NCI-H2029 (cell line): ENCODE measurements around the gene GSE1.

Experiments used
- DNase-seq: peaks from one replicate; lab custom pipeline; 2025; lab: John Stamatoyannopoulos, UW

The GSE1 gene

DNA sequence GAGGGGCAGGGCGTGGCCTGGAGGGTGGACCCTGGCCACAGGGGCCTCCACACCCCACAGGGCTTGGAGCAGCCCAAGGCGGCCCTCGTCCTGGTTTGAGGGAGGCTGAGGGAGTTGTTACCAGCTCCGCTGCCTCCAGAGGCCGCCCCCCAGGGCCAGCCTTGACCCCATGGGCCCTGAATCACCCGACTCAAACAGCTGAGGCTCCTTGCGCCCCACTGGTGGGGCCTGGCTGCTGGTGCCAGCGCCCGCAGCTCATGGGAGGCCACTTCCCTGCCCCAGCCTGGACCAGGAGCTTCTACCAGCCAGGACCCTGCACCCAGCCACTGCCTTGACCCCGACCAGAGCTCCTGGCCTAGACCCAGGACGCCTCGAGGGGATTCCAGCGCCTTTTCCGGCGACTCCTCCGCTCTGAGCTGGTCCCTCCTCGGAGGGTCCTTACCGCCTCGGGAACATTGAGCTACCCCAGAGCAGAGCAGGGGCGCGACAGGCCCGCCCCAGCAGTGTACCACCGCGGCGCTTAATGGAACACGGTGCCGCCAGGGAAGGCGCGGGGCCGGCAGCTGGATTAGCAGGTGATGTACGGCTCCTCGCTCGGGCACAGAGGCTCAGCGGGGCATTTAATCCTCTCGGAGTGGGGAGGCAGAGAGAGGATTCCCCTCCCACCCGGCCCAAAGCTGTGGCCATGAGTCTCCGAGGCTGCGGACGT is 37.2 kb downstream of the GSE1 start:
- DNase-seq, result no peak

DNA sequence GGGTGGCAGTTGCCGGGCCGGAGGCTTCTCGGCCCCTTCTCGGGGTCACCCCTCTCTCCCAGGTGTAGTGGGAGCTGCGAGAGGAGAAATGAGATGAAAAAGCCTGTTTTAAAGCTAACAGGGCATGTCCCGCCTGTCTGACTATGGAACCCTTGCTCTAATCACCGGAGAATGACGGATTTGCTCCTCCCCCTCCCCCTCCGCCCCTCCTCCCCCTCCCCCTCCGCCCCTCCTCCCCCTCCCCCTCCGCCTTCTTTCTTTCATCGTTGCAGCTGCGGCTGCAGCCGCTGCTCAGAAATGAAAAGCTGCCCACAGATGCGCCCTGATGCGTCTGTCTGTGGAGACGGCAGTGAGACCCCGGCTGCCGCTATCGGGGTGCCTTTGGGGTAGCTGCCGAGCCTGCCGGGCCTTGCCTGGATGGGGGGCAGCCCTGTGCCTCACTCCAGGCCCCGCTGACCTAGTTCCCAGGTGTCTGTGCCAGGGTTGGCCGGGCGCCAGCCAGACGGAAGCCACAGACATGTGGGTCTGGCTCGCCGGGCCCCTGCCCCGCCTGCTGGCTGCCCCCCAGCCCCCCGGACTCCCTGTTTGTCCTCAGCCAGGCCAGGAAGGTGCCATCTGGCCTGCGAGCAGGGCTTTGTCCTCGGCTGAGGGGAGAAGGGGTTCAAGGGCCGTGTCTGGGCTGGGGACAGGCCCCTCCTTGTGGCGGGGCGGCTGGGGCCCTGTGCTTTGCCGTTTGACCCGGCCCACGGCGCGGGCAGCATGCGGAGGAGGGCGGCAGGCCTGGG is 37.9 kb downstream of the GSE1 start:
- peak; percentile 24 for DNase-seq

DNA sequence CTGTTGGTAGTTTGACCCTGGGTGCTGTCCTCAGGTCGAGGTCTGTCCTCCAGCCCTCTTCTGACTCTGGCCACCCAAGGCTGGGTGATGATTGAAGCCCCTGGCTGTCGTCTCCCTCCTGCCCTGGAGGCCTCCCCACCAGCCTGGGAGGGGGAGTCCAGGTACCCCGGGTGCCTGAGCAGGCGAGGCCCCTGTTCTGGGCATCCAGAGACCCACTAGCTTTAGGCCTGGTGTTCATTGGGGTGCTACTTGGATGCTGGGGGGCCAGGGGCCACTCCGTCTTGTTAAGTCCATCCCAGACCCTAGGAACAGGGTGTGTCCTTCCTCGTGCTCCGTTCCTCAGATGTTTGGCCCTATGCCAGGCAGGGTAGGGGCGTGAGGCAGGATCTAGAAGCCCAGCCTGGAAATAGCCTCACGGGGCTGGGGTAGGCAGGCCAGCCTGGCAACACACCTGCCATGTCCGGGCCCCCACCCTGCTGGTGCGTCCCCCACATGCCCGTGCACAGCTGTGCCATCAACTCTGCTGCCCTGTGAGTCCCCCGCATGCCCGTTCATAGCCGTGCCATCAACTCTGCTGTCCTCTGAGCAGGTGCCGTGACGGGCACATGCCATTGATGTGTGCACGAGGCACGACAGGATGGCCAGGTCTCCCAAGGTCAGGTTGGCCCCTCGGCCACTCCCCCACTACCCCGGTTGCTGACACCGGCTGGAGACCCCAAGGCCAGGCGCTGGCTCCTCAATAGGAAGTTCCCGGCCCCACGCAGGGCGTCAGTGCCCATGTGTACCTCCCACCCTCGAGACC is 38.7 kb downstream of the GSE1 start:
- no peak for DNase-seq

DNA sequence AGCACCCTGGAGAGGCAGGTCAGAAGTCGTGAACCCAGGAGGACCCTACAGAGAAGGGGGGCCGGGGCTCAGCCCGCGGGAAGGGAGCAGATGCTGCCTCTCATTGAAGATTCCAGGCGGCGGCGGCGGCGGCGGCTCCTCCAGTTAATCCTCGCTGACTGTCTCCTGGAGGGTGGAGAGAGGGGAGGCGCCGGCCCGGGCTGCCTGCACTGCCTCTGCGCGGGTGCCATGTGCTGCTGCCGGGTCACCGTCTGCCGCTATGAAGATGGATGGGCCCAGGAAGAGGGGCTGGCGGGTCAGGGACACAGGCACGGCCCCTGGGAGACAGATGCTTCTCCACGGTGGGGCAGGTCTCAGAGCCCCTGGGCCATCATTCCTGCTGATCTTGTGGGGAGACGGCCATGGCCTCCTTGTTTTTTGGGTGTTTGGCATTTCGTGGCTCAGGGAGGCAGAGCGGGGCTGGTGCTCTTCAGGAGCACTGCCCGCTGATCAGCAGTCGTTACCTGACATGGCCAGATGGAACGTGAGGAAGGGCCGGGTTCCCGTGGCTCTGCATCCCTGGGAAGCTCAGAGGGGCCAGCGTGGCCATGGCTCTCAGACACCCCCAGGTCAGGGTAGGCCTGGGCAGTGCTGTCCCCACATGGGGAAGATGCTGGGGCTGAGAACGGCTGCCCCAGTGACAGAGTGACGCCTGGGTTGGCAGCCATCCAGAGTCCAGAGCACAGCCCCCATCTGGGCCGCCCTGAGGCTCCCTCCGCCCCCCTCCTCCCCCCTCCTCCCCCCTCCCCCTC is 39.5 kb downstream of the GSE1 start:
- no peak for DNase-seq

DNA sequence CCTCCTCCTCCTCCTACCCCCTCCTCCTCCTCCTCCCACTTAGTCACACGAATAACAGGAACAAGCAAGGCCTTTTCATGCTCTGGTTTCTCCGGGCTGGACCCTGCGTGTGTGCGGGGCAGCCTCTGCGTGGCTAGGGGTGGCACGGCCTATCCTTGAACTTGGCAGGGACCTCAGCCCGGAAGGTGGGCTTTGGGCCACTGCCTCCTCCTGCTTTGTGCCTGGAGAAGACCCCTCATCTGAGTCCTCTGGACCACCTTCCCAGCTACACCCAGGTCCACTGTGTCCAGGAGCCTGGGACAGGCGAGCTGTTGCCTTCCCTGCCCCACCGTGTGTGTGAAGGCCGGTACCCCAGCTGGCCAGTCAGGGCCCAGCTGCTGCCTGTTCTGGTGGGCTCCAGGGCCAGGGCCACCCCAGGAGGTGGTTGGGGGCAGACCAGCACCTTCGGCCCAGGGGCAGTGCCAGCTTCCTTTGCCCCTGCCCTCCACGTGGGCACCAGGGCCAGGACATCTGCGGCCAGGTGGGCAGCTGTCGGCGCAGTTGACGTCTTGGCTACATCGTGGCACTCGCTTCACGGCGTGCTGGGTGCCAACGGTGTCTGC is 40.3 kb downstream of the GSE1 start:
- DNase-seq, result no peak

DNA sequence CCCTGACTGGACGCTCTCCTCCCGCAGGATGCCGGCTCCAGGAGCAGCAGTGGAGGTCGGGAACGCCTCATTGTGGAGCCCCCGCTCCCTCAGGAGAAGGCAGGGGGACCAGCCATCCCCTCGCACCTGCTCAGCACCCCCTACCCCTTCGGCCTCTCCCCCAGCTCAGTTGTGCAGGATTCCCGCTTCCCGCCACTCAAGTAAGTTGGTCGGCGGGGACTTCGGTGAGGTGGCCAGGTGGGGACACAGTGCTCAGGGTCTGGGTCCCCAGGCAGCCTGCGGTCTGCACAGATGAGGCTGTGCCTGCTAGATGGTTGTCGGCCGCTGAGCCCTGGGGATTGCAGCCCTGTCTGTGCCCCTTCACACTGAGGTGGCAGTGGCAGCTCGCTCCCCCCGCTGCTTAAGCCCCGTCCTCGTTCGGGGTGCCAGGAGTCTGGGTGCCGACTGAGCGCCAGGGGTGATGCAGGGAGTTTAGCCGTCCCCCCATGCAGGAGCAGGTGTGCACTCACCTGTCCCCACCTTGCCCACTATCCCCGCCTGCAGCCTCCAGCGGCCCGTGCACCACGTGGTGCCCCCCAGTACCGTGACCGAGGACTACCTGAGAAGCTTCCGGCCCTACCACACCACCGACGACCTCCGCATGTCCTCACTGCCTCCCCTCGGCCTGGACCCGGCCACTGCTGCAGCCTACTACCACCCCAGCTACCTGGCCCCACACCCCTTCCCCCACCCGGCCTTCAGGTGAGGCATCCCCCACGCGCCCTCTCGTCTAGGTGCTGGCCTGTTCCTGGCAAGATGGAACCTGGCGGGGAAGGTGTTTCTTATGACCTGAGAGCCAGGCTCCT is 41.4 kb downstream of the GSE1 start:
- no peak for DNase-seq

DNA sequence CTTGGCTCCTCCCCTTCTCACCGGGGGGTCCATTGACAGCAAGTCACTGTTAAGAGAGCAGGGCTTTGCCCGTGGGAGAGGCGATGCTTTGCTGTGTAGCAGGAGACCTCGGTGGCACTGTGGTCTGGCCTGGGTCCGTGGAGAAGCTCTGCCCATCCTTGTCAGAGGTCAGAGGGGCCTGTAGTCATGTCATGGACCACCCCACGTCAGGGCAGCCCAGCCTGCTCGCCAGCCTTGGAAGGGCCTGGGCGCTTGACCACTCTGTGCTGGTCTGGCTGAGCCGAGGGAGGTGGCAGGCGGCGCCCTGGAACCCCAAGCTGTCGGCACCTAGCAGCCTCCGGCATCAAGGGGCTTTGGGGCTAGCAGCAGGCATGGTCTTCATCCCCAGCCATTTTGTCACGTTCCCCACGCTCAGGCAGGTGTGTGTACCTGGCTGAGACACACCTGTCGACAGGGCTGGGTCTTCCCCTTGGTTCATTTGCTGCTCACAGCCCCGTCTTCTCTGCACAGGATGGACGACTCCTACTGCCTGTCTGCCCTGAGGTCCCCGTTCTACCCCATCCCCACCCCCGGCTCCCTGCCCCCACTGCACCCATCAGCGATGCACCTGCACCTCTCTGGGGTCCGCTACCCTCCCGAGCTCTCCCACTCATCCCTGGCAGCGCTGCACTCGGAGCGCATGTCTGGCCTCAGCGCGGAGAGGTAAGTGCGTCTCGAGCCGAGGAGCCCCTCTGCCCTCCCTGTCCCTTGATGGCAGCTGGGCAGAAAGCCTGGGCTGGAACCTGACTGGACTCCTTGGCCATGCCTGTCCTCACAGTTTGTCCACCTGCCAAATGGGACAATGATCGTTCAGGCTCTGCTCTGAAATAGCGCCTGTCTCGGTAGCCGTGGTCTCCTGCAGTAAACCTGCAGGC is 42.4 kb downstream of the GSE1 start:
- no peak for DNase-seq

DNA sequence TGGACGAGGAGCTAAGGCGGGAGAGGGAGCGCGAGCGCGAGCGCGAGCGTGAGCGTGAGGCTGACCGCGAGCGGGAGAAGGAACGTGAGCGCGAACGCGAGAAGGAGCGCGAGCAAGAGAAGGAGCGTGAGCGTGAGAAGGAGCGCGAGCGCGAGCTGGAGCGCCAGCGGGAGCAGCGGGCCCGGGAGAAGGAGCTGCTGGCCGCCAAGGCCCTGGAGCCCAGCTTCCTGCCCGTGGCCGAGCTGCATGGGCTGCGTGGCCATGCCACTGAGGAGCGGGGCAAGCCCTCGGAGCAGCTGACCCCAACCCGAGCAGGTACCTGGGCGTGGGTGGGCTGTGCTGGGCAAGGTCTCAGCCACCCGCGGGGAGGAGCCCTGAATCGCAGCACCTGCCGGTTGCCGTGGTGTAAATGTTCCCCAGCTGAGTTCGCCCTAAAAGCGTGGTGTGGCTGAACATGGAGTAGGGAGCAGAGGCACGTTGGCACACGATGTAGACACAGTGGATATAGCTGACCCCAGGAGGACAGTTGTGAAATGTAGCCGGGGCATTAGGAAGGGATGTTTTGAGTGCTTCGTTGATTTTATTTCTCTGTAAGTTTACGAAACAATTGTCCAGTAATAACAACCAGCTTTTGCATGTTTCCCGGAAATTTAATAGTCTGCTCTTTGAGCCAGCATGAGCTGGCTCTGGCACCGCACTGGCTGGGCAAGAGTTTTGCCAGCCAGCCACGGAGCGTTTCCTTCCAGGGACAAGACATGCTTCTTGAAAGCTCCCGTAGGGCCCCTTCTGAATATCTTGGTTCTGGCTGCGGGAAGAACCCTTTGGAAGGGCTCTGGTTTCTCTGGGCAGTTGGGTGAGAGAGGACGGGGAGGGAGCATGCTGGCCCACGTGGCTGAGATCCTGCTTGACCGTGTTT is 43.5 kb downstream of the GSE1 start:
- DNase-seq, result no peak

DNA sequence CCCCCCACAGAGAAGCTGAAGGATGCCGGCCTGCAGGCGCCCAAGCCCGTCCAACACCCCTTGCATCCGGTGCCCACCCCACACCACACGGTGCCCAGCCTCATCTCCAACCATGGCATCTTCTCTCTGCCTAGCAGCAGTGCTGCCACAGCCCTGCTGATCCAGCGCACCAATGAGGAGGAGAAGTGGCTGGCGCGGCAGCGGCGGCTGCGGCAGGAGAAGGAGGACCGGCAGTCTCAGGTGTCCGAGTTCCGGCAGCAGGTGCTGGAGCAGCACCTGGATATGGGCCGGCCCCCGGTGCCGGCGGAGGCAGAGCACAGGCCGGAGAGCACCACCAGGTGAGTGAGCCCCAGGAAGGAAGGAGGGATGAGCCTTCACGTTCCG is 44.1 kb downstream of the GSE1 start:
- DNase-seq, result no peak

DNA sequence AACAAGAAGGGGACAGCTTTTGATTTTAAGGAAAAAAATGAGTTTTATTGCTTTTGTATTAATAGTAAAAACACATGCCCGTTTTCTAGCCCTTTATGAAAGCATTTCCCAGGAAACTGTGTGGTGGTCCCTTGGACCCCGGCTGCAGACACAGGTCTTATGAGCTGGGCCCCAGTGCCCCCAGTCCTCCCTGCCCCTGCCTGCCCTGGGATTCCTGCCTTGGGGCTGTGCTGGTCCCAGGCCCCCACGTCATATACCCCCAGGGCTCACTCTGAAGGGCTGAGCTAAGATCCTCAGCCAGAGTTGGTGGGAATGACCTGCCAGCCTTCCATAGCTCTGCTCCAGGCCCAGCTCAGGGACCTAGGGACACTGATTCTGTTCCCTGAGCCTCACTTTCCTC is 44.9 kb downstream of the GSE1 start:
- no peak for DNase-seq

DNA sequence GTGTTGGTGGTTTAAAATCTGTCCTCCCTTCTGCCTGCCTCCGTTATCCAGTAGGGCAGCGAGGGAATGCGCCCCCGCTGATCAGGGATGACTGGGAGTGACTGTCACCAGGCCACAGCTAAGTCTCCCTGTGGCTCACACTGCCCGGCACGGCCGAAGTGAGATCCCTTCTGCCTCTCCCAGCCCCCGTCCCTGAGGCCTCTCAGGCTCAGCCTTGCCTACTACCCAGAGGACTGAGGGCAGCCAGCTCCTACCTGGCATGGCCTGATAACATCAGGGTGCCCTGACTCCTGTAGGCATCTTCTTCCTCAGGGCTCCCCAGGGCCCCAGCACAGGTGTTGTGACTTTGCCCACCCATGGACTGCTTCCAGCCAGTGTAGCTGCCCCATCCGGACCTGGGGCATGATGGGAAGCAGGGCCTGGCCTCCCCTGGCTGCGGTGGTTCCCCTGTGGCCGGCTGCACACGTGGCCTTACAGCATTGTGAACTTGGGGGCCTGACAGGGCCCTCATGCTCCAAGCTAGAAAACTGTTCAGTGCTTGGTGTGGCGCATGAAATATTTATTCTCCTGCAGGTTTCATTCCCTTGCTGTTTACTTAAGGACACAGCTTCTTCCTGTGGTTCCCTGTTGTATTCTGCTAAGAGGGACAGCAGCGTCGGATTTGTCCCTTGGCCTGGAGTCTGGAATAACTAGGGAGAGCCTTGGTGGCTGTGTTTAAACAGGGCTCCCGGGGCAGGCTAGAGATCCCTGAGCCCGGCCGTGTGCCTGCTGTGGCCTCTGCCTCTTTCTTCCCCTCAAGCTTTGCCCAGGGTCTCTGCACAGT is 45.6 kb downstream of the GSE1 start:
- no peak for DNase-seq

DNA sequence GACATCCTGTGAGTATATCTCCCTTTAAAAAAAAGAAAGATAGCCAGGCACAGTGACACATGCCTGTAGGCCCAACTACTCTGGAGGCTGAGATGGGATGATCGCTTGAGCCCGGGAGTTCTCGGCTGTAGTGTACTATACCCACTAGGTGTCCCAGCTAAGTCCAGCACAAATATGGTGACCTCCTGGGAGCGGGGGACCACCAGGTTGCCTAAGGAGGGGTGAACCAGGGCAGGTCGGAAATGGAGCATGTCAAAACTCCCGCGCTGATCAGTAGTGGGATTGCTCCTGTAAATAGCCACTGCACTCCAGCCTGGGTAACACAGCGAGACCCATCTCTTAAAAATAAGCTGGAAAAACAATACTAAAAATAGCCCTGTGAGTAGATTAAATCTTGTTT is 46.2 kb downstream of the GSE1 start:
- DNase-seq, result no peak

DNA sequence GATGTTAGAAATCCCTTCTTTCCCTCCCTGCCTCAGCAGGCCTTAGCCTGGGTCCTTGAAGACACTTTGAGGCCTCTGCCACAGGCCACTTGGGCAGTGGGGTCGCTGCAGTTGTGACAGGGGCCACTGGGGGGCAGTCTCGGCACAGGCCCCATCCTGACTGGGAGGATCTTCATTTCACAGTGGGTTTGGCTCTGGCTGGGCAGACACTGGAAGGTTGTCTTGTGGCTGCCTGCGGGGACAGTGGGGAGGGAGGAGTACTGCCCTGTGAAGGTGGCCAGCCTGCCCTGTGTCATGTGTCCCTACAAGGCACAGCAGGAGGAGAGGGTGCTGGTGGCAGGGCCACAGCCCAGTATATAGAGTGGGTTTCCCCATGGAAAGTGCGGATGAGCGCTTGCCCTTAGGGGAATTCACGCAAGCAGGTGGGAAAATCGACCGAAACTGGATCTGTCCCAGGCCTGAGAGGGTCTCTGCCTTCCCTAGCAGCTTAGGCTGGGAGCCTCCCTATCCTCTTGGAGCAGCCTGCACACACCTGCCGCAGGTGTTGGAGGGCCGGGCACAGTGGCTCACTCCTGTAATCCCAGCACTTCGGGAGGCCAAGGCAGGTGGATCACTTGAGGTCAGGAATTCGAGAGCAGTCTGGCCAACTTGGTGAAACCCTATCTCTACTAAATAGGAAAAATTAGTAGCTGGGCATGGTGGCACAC is 46.8 kb downstream of the GSE1 start:
- DNase-seq, result peak; percentile 27

DNA sequence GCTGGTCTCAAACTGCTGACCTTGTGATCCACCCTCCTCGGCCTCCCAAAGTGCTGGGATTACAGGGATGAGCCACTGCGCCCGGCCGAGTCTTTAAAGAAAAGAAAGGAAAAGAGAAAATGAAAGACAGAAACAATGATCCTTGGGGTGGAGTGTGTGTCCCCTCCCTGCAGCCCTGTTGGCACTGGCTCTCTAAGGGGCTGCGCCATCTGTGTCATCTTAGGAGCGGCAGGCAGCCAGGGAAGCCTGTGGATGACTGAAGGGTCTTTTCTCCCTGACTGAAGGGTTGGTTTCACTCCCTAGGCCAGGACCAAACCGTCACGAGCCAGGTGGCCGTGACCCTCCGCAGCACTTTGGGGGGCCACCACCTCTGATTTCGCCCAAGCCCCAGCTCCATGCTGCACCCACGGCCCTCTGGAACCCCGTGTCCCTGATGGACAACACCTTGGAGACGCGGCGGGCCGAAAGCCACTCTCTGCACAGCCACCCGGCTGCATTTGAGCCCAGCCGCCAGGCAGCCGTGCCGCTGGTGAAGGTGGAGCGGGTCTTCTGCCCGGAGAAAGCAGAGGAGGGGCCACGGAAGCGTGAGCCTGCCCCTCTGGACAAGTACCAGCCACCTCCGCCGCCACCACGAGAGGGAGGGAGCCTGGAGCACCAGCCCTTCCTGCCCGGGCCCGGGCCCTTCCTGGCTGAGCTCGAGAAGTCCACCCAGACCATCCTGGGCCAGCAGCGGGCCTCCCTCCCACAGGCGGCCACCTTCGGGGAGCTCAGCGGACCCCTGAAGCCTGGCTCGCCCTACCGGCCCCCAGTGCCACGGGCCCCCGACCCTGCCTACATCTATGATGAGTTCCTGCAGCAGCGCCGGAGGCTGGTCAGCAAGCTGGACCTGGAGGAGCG is 48.0 kb downstream of the GSE1 start:
- no peak for DNase-seq

DNA sequence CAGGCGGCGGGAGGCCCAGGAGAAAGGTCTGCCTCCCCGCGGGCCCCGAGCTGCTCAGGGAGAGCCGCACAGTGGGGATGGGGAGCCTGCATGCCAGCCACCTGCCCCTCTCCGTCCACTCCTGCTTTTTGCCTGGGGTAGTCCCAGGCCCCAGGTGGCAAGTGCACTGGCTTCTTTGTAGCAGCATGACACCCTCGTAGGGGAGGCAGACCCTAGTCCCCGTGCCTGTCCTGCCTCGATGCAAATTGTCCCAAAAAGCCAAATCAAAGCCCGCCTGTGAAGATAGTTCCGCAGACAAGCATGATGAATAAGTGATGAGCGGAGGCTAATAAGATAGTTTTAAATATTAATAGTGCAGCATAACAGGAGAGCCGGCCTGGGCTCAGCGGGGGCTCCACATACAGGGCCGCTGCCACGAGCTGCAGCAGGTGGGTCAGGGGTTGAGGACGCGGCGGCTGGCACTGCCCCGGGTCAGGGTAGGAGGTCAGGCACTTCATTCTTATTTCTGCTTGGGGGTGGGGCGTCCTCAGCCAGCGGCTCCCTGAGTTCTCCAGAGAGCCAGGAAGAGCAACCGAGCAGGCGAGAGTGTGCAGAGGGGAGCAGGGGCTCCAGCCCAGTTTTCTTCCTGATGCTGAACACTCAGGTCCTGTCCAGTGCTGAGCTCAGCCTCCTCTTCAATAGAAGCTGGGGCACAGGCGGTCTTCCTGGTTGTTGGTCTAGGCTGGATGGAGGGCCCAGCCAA is 48.8 kb downstream of the GSE1 start:
- no peak for DNase-seq
